ENCODE measurements around the gene NLRC5.

DNA sequence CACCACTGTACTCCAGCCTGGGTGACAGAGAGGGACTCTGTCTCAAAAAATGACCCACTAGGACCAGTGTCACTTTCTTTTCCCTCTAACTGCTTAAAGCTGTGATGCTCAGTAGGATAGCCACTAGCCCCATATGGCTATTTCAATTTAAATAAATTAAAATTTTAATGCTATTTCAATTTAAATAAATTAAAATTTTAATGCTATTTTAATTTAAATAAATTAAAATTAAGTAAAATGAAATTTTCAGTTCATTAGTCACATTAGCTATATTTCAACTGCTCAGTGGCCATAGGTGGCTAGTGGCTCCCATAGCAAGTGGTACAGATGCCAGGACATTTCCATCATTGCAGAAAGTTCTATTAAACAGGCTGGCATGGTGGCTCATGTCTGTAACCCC is 43.0 kb downstream of the NLRC5 start:
- TF ChIP-seq PPARA (CRISPR knock-in tag; IDR thresholded peaks at IDR 0.05; ENCODE audit: borderline replicate concordance): no peak
- no peak for TF ChIP-seq RARB (CRISPR knock-in tag; IDR thresholded peaks at IDR 0.05)
- no peak for TF ChIP-seq PATZ1 (CRISPR knock-in tag; IDR thresholded peaks at IDR 0.05; ENCODE audit: borderline replicate concordance)
- TF ChIP-seq BACH2 (CRISPR knock-in tag; IDR thresholded peaks at IDR 0.05; ENCODE audit: borderline replicate concordance): no peak
- no peak for TF ChIP-seq CSDC2 (CRISPR knock-in tag; IDR thresholded peaks at IDR 0.05)
- TF ChIP-seq TOX (CRISPR knock-in tag; IDR thresholded peaks at IDR 0.05; ENCODE audit: borderline replicate concordance): no peak

All from SK-N-SH treated with all-trans-retinoic acid at 6 μM for 48 hours (cell line).